ENCODE measurements around the gene MAN1B1. TPM values are rescaled to one million over a fixed set of nuclear protein-coding genes. Genes with fewer than 3 reads are reported as not detected.
A peak's percentile ranks its signal among the peaks of the same experiment; 100 is the strongest.

The MAN1B1 gene
- polyA plus RNA-seq, 2 of the 4 experiments (the other 2 are of a cell fraction), result 31.7 to 48.6 TPM

GRCh38 chr9:137083394-137084004 lies 3.3 kb upstream of the MAN1B1 start:
- FAIRE-seq (peak; percentile 70), ATAC-seq (peak; percentile 54 to 59), DNase-seq (ENCODE audit: low read depth in 1 of 2, low spot score in 1 of 2) (peak; percentile 78 to 86)
- POLR2A ChIA-PET, result interaction anchor here (0.7 to 1.1 kb wide), 3 partner anchors 32 to 157 kb away, joined by 3 read pairs; partner anchors contain the start of gene TUBB4B
- WGBS (ENCODE audit: missing lambda C conversion rate), result 24% methylated on average over 9 of the region's 12 CpGs
- TF ChIP-seq MAFK (IDR thresholded peaks at IDR 0.05; ENCODE audit: partially characterized antibody), result peak; percentile 47
- TF ChIP-seq RARB (CRISPR knock-in tag; IDR thresholded peaks at IDR 0.05), result no peak
- TF ChIP-seq JUN (IDR thresholded peaks at IDR 0.05), result peak in 1 of 2 experiments; percentile 56; a peak in 3 of 5 replicates
- no peak for TF ChIP-seq POLR2AphosphoS2 (conservative IDR thresholded peaks at IDR 0.05; ENCODE audit: low read length)
- peak; percentile 43; the same call in 1 of the 2 replicates for TF ChIP-seq MAX (IDR thresholded peaks at IDR 0.05)
- 0 out of 2 replicates have a peak, but pooled peaks have one; percentile 10 for TF ChIP-seq POLR2A (IDR thresholded peaks at IDR 0.05; ENCODE audit: low read length)
- peak; percentile 69 for TF ChIP-seq JUNB (IDR thresholded peaks at IDR 0.05)
- no peak for TF ChIP-seq HOXB5 (CRISPR knock-in tag; IDR thresholded peaks at IDR 0.05)
- peak; percentile 73 for TF ChIP-seq FOSL2 (IDR thresholded peaks at IDR 0.05)
- peak; percentile 94 for TF ChIP-seq FOSL2 (CRISPR knock-in tag; IDR thresholded peaks at IDR 0.05)
- peaks cover 41% of the 10 kb centered on the region for H3K4me1 ChIP-seq
- no peak overlapping the region for H3K4me3 ChIP-seq
- no peaks in the 10 kb centered on the region for H3K9me3 ChIP-seq
- CTCF ChIA-PET, result interaction anchor here (0.6 to 24.0 kb wide), 9 partner anchors 16 to 329 kb away, joined by 3 to 321 read pairs (median 4); partner anchors contain the start of gene SAPCD2
- peak overlapping the region; percentile 79 to 95 for H3K27ac ChIP-seq
- peak overlapping the region; percentile 71 for H3K4me2 ChIP-seq

GRCh38 chr9:137084526-137084925 lies 2.3 kb upstream of the MAN1B1 start:
- ChIA-PET CTCF (interaction anchor here (0.9 to 24.0 kb wide), 6 partner anchors 17 to 108 kb away, joined by 3 to 321 read pairs (median 4); partner anchors contain the start of gene SAPCD2), POLR2A (interaction anchor here (0.6 to 0.7 kb wide), 2 partner anchors 14 to 355 kb away, joined by 4 to 6 read pairs; no protein-coding TSS in a partner anchor)
- FAIRE-seq (no peak), ATAC-seq (no peak), DNase-seq (ENCODE audit: low read depth in 1 of 2, low spot score in 1 of 2) (no peak)
- Histone ChIP-seq H3K4me1 (peaks cover 41% of the 10 kb centered on the region), H3K4me3 (no peak overlapping the region), H3K9me3 (no peaks in the 10 kb centered on the region), H3K27ac (peak overlapping the region; percentile 79 to 95; a peak in 4 of 6 replicates), H3K4me2 (peak overlapping the region; percentile 71)
- TF ChIP-seq CEBPB (IDR thresholded peaks at IDR 0.05) (no peak), HMGXB4 (CRISPR knock-in tag; IDR thresholded peaks at IDR 0.05; ENCODE audit: borderline replicate concordance) (no peak), ESRRA (IDR thresholded peaks at IDR 0.05; ENCODE audit: borderline replicate concordance, low read length) (no peak), HOXB5 (CRISPR knock-in tag; IDR thresholded peaks at IDR 0.05) (no peak), JUN (IDR thresholded peaks at IDR 0.05) (no peak), PHF8 (IDR thresholded peaks at IDR 0.05; ENCODE audit: borderline replicate concordance, low read depth) (no peak), NFE2L2 (conservative IDR thresholded peaks at IDR 0.05; ENCODE audit: low read length) (no peak), EHMT2 (IDR thresholded peaks at IDR 0.05; ENCODE audit: low read depth) (no peak), MAFK (IDR thresholded peaks at IDR 0.05; ENCODE audit: partially characterized antibody) (no peak), BCL3 (IDR thresholded peaks at IDR 0.05) (no peak), TFCP2L1 (CRISPR knock-in tag; IDR thresholded peaks at IDR 0.05) (no peak), FOSB (CRISPR knock-in tag; IDR thresholded peaks at IDR 0.05) (no peak), RAD21 (conservative IDR thresholded peaks at IDR 0.05 in 1 of 2, IDR thresholded peaks at IDR 0.05 in 1 of 2) (no peak)
- 76% methylated on average over 6 of the region's 9 CpGs for WGBS (ENCODE audit: missing lambda C conversion rate)
